HL-60 (cell line): ENCODE results near the gene FAF1.

Experiments
- GABPA ChIP-seq: IDR thresholded peaks from 2 replicates; pipeline ENCODE4 v1.6.1; 2012; ENCODE audit warnings: low read depth
- POLR2AphosphoS5 ChIP-seq: IDR thresholded peaks from 2 replicates; pipeline ENCODE4 v1.6.1; 2012; ENCODE audit warnings: low read depth
- SPI1 ChIP-seq: IDR thresholded peaks from 2 replicates; pipeline ENCODE4 v1.6.1; 2012; ENCODE audit warnings: low read depth, mild to moderate bottlenecking, borderline replicate concordance
- TF ChIP-seq, protein P1 (sequence below): IDR thresholded peaks from one replicate; pipeline ENCODE4 v1.5.1; 2011; ENCODE audit warnings: low read length, control low read depth, inconsistent platforms; ENCODE audit not compliant: insufficient read depth
- TF ChIP-seq, protein P2 (sequence below): IDR thresholded peaks from 2 replicates; pipeline ENCODE4 v1.6.1; 2012; ENCODE audit warnings: low read depth; ENCODE audit not compliant: insufficient replicate concordance

DNA sequence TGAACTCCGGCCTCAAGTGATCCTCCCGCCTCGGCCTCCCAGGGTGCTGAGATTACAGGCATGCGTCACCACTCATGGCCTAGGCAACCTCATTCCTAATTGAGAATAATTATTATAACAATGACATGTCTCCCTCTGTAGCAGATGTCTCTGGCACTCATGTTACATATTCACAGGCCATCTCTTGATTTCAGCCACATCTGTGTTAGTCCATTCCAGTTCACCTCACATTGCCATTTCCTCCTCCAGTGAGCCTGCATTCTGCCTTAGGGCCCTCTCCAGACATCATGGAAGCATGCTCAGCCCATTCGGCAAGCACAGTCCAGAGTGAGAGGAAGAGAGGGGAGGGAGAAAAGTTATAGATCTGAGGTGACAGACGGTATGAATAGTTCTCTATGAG, 42.4 kb upstream of the FAF1 start:
- TF ChIP-seq, protein P1, sequence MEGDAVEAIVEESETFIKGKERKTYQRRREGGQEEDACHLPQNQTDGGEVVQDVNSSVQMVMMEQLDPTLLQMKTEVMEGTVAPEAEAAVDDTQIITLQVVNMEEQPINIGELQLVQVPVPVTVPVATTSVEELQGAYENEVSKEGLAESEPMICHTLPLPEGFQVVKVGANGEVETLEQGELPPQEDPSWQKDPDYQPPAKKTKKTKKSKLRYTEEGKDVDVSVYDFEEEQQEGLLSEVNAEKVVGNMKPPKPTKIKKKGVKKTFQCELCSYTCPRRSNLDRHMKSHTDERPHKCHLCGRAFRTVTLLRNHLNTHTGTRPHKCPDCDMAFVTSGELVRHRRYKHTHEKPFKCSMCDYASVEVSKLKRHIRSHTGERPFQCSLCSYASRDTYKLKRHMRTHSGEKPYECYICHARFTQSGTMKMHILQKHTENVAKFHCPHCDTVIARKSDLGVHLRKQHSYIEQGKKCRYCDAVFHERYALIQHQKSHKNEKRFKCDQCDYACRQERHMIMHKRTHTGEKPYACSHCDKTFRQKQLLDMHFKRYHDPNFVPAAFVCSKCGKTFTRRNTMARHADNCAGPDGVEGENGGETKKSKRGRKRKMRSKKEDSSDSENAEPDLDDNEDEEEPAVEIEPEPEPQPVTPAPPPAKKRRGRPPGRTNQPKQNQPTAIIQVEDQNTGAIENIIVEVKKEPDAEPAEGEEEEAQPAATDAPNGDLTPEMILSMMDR, result no peak
- TF ChIP-seq POLR2AphosphoS5, result no peak
- TF ChIP-seq, protein P2, sequence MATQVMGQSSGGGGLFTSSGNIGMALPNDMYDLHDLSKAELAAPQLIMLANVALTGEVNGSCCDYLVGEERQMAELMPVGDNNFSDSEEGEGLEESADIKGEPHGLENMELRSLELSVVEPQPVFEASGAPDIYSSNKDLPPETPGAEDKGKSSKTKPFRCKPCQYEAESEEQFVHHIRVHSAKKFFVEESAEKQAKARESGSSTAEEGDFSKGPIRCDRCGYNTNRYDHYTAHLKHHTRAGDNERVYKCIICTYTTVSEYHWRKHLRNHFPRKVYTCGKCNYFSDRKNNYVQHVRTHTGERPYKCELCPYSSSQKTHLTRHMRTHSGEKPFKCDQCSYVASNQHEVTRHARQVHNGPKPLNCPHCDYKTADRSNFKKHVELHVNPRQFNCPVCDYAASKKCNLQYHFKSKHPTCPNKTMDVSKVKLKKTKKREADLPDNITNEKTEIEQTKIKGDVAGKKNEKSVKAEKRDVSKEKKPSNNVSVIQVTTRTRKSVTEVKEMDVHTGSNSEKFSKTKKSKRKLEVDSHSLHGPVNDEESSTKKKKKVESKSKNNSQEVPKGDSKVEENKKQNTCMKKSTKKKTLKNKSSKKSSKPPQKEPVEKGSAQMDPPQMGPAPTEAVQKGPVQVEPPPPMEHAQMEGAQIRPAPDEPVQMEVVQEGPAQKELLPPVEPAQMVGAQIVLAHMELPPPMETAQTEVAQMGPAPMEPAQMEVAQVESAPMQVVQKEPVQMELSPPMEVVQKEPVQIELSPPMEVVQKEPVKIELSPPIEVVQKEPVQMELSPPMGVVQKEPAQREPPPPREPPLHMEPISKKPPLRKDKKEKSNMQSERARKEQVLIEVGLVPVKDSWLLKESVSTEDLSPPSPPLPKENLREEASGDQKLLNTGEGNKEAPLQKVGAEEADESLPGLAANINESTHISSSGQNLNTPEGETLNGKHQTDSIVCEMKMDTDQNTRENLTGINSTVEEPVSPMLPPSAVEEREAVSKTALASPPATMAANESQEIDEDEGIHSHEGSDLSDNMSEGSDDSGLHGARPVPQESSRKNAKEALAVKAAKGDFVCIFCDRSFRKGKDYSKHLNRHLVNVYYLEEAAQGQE, result no peak
- TF ChIP-seq SPI1, result no peak
- TF ChIP-seq GABPA, result no peak
